HG03432 (cell line): ENCODE data around the gene COL2A1.

ENCODE experiments used
- ATAC-seq: cut with Tn5 transposase; IDR thresholded peaks from one replicate; pipeline ENCODE4 v1.9.1; 2021; ENCODE audit warnings: mild to moderate bottlenecking, moderate library complexity; ENCODE audit not compliant: unreplicated experiment

COL2A1 gene

DNA sequence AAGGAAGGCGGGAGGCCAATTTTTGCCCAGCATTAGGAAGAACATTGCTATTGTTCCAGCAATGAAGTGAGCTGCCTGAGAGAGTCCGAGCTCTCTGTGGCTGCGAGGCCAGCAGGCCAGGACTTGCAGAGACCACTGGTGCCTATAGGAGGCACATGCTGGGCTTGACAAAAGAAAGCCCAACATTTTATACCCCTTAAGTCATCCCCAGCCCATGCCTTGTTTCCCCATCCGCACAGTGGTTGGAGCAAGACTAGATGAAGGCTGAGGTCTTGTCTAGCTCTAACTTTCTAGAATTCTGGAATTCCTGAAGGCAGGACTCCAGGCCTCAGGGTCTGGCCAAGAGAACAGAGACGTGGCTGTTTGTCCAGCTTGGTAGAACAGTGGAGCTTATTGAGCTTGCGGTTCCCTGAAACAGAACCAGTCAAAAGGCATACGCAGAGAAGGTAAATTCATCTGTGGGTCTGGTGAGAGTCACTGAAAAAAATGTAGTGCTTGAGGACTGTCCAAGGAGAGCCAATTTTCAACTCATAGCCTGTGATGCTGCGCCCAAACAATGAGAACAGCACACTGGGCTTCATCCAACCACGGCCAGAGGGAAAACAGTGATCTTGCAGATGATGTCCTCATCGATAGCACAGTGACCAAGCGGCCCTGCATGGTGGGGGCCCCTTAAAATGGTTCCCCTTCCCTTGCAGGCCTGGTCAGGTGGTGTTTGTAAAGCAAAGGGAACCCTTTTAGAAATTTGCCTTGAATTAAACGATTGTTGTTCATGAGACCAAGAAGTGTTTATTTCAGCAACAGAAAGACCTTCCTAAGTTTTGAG lies 27.1 kb upstream of the COL2A1 start:
- ATAC-seq, result no peak

DNA sequence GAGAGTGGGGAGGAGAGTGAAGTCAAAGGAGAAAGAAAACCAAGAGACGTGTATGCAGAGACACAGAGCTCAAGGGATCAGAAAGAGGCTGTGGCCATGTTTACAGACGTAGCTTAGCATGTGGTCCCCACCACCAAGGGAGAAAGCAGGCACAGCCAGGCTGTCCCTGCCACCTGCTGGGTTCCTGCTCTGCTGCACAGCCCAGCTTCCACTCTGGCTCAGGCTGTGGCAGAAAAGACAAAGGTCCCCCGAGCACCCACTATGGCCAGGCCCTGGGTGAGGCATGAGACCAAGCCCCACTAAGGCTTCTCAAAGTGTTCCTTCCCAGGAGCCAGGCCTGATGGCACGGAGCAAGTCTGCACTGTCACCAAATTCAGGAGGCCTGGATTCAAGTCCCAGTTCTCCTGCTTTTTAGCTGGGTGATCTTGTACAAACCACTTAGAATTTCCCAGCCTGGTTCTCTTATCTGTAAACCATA lies 25.9 kb upstream of the COL2A1 start:
- ATAC-seq, result no peak

GRCh38 chr12:48029491-48030172 lies 25.4 kb upstream of the COL2A1 start:
- ATAC-seq, result no peak

DNA sequence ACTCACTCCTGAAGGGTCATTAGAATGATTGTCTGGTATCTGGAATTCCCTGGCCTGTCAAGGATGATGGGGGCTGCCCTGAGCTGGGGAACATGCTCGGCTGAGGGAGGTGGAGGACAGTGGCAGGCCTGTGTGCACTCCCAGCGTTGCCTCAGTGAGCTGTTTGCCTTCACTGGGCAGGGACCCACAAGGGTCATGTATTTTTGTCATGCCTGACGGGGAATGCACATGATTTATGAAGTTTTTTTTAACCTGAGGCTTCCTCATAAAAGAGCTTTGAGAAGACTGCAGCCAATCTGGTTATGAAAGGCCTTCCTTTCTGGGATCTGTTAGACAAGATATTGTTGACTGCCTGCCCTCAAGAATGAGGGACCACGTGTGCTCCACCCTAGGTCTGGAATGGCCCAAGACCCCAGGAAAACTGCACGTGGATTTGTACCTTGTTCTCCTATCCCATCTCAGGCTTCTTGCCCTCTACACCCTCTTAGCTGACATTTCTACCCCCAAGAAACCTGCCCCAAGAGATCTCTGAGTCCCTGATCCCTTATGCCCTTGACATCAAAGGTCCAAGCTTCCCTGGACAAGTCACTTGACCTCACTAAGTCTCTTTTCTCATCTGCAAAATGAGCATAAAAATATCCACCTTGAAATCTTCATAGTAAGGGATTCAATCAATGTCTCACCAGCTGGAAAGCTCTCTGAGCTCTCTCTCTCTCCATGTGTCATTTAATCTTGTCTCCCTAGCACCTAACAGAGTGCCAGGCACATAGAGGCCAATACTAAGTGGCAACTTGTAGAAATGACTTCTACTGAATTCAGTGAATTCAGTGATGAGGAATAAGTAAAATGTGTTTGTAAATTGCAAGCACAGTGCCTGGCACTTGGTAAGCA lies 24.5 kb upstream of the COL2A1 start:
- ATAC-seq, result no peak

GRCh38 chr12:48027183-48028002 lies 23.1 kb upstream of the COL2A1 start:
- ATAC-seq, result no peak

GRCh38 chr12:48026060-48026827 lies 22.0 kb upstream of the COL2A1 start:
- no peak for ATAC-seq

DNA sequence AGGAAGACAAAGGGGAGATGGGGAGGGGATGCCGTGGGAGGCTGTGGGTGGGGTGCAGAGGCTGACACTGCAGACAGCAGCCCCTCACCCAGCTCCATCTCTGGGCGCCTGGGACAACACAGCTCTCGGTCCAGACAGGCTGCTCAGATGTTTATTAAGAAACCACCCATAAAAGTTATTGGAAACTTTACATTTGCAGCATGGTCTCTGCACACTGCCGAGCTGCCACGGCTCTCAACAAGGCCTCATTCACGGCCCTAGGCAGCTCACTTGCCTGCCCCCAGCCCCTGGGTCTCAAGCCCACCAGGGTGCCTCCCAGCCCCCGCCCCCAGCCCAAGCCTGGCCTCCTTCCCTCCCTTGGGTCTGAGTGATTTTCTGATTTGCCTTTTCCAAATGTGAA lies 21.0 kb upstream of the COL2A1 start:
- no peak for ATAC-seq

GRCh38 chr12:48024735-48025134 lies 20.5 kb upstream of the COL2A1 start:
- ATAC-seq, result no peak

DNA sequence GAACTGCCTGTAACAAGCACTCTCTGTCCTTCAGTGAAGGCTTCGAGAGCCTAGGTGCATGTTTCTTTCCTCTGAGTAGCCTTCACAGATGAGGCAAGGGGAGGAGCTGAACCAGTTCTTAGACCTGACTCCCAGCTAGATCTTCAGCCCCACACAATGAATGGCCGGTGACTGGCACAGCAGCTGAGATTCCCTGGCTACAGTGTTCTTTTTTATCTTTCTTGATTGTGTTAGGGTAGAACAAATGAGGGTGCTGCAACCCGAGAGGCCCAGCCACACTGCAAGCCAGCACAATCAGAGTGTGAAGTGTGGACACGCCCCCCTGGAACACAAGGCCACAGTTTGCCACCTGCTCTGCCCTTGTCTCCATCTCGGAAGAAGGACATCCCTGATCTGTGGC lies 19.1 kb upstream of the COL2A1 start:
- no peak for ATAC-seq

- ATAC-seq, result no peak
These were observed 18.6 kb upstream of the COL2A1 start for GRCh38 chr12:48022676-48023385.

DNA sequence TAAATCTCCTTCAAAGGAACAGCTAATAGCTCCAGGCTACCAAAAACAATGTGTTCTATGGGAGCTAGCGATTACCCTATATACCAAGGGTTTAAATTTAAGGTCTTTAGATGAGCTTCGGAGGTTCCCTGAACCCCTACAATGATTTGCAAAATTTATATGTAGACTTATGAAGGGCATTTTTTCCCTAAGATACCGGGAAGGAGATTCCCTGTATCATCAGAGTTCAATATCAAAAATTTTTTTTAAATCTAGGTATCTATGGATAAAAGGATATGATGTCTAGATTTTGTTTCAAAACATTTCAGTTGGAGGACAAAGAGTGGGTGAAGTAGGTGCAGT lies 17.9 kb upstream of the COL2A1 start:
- no peak for ATAC-seq

- ATAC-seq, result no peak
These were observed 17.4 kb upstream of the COL2A1 start for GRCh38 chr12:48021485-48022179.

DNA sequence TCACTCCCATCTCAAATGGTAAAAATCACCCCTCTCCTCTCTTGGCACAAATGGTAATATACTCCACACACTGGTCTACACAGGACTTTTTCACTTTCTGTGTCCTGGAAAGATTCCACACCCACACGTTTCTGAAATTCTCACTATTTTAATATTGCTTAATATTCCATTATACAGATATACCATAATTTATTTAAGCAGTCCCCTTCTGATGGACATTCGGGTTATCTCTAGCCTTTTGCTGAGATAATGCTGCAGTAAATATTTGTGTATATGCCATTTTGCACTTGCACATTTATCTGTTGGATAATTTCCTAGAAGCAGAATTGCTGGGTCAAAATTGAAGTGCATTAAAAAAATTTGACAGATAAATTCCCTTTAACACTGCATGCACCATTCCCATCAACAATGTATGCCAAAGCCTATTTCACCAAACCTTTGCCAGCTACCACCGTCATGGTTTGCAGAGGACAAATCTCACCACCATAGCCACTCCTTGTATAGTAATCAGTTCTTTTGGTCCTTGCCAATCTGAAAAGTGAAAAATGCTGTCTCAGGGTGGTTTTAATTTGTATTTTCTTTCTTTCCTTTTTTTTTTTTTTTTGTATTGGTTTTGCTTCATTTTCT lies 15.5 kb upstream of the COL2A1 start:
- ATAC-seq, result no peak

- ATAC-seq, result no peak
These were observed 14.3 kb upstream of the COL2A1 start for GRCh38 chr12:48018618-48018995.

DNA sequence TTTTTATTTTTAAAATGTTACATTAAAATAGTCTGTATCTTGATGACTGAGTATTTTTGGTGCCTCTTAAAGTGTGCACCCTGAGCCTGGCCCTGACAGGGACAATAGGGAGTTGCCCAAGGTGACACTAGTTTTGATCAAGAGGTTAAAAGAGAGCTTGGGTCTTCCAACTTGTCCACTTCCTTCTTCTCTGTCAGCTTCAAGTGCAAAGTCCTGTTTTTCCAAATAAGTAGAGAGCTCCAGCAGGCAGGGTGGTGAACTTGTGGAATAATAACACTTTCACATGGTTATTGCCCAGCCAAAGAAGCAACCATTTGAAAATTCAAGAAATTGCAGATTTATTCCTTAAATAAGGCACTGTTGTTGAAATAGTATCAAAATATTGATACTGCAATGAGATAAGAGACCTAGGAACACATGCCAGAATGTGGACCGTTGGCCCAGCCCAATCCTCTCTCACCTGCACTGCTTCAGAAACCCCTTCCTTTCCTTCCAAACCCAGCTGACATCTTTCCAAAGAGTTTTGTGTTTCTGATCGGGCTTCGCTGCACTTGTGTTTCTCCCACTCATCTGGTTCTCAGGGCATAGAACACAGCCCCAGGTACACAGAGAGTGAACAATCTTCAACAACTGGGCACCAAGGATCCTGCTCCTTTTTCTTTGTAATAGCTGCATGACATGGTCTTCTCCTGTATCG lies 13.8 kb upstream of the COL2A1 start:
- no peak for ATAC-seq

DNA sequence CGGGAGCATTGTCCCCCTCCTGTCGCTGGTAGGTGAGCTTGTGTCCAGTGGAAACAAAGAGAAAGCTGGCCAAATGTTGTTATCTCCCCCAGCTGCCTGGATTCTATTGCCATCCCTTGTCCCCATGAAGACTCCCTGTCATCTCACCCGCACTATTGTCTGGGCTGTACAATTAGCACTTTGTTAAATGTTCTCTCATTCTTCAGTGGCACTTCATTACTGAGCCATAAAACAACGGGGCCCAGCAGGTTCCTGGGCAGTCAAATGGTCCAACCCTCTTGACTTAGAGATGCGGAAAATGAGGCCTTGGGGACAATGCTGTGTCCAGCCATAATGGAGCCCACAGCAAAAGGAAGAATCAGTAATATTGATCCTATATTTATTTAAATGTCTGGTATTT lies 13.2 kb upstream of the COL2A1 start:
- ATAC-seq, result no peak

GRCh38 chr12:48016373-48017020 lies 12.2 kb upstream of the COL2A1 start:
- ATAC-seq, result no peak
